Measurements from ENCODE around the gene BMX. TPM values are rescaled to one million over a fixed set of nuclear protein-coding genes. Genes with fewer than 3 reads are reported as not detected.

BMX gene
- total RNA-seq, 1 donor from 2014 or later: not detected

DNA sequence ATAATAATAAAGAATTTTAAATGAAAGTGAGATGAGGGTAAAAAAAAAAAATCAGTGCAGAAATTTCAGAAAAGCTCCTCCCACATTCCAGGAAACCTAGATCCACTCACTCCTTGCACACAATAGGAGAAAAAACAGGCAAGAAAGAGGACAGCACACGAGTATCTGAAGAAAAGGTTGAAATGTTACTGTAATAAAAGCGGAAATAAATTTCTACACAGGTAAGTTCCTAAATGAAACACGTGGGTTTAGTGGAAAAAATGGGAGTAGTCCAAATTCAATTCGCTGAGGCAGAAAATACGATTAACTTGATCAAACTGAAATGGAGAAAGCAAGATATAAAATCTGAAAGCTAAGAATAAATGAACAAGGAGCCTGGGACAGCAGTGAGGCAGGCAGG is 102.2 kb downstream of the BMX start:
- Mint-ChIP-seq H3K9me3 (ENCODE audit: low read depth) (peaks cover 9% of the 10 kb centered on the region), H3K36me3 (ENCODE audit: insufficient read depth) (no peaks in the 10 kb centered on the region), H3K4me1 (ENCODE audit: low read depth) (peaks cover 26% of the 10 kb centered on the region), H3K27me3 (no peaks in the 10 kb centered on the region), H3K27ac (no peak overlapping the region), H3K4me3 (ENCODE audit: low read depth) (no peak overlapping the region)
- no peak for DNase-seq (ENCODE audit: low spot score, unreplicated experiment)
- TF ChIP-seq, protein P1, sequence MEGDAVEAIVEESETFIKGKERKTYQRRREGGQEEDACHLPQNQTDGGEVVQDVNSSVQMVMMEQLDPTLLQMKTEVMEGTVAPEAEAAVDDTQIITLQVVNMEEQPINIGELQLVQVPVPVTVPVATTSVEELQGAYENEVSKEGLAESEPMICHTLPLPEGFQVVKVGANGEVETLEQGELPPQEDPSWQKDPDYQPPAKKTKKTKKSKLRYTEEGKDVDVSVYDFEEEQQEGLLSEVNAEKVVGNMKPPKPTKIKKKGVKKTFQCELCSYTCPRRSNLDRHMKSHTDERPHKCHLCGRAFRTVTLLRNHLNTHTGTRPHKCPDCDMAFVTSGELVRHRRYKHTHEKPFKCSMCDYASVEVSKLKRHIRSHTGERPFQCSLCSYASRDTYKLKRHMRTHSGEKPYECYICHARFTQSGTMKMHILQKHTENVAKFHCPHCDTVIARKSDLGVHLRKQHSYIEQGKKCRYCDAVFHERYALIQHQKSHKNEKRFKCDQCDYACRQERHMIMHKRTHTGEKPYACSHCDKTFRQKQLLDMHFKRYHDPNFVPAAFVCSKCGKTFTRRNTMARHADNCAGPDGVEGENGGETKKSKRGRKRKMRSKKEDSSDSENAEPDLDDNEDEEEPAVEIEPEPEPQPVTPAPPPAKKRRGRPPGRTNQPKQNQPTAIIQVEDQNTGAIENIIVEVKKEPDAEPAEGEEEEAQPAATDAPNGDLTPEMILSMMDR (IDR thresholded peaks at IDR 0.05; ENCODE audit: unreplicated experiment): no peak

DNA sequence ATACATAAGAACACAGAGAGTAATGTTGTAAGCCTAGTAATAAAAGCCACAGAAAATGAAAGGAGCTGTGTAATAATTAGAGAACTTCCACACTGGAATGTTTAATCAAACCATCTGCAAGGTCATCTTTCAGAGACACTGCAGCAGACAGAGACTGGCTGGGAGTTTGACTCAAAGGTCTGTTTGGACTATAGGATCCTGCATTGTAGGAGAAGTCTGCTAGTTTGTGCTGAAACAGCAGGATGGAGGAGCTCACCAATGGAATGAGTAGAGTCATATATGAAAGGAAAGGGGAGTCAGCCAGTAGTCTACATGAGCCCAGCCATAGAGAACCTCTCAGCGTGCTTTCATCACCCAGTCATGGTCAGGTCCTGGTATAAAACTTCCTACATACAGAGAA is 104.6 kb downstream of the BMX start:
- DNase-seq (ENCODE audit: low spot score, unreplicated experiment): no peak
- TF ChIP-seq, protein P1 (IDR thresholded peaks at IDR 0.05; ENCODE audit: unreplicated experiment): no peak
- no peaks in the 10 kb centered on the region for H3K27me3 Mint-ChIP-seq
- H3K27ac Mint-ChIP-seq: no peak overlapping the region
- peaks cover 26% of the 10 kb centered on the region for H3K4me1 Mint-ChIP-seq (ENCODE audit: low read depth)
- no peak overlapping the region for H3K4me3 Mint-ChIP-seq (ENCODE audit: low read depth)
- H3K36me3 Mint-ChIP-seq (ENCODE audit: insufficient read depth): no peaks in the 10 kb centered on the region
- peaks cover 13% of the 10 kb centered on the region for H3K9me3 Mint-ChIP-seq (ENCODE audit: low read depth)

Other genes with a start within 250 kb of the BMX start
- gene ASB9, start 230.7 kb upstream of the BMX start, total RNA-seq: 1.6 and 2.7 TPM in 2 replicates
- not detected in 2 replicates for gene ASB11, start 185.2 kb upstream of the BMX start, total RNA-seq
- 22.0 and 22.9 TPM in 2 replicates for gene PIGA, start 165.3 kb upstream of the BMX start, total RNA-seq
- 0.22 and 0.47 TPM in 2 replicates for gene VEGFD, start 116.4 kb upstream of the BMX start, total RNA-seq
- gene PIR, start 7.5 kb upstream of the BMX start, total RNA-seq: 14.9 and 17.0 TPM in 2 replicates
- gene ACE2, start 100.2 kb downstream of the BMX start, total RNA-seq: 0.09 and 0.67 TPM in 2 replicates
- gene CLTRN, start 164.0 kb downstream of the BMX start, total RNA-seq: 2.1 and 2.5 TPM in 2 replicates
- gene CA5B, start 237.5 kb downstream of the BMX start, total RNA-seq: 9.3 and 9.7 TPM in 2 replicates

All from progenitor cell of endocrine pancreas (in vitro differentiated cells).